ENCODE data around the gene CPVL. TPM values are rescaled to one million over a fixed set of nuclear protein-coding genes. Genes with fewer than 3 reads are reported as not detected.

CPVL gene
- total and polyA plus RNA-seq, 2 of the 8 experiments (the other 6 are each of a cell fraction or from before 2014, with no cell fraction given), result 40.0 to 55.0 TPM

DNA sequence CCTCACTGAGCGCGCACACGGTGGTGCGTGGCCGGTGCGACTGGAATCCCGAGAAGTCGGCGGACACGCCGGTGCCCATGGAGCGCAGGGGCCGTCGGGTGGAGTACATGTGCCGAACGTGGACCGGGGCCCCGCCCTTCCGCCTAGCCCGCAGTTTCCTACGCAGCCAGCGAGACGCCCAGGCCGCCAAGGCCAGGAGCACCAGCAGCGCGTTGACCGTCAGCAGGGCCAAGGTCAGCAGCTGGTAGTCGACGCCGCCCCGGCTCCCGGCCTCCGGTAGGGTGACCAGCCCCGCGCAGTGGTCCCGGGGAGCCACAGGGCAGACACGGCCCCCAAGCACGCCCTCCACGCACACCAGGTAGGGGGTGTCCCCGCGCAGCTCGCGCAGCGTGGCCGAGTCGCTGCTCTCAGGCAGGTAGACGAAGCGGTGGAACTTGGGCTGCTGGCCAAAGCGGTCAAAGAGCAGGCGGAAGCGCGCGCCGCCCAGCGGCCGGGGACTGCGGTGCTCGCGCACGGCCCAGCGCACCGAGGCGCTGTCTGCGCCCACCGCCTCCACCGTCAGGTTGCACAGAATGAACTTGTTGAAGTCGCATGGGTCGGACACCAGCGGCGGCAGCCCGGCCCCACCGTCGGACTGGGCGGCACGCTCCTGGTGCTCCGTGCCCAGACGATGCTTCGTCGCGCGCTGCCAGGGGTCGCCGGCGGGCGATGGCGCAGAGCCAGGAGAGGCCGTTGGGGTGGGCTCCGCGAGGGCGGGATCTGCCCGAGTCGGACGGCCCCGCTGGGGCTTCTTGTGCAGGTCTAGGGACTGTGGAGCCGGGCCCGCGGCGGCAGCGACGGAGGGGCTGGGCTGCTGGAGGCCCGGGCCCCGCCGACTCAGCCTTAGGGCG lies 190.4 kb downstream of the CPVL start (continued):
- TF ChIP-seq SIN3A (conservative IDR thresholded peaks at IDR 0.05 in 1 of 2, IDR thresholded peaks at IDR 0.05 in 1 of 2; ENCODE audit: low read depth in 1 of 2, low read length in 2 of 2) (peak in 1 of 2 experiments; percentile 12; a peak in 1 of 4 replicates), TBP (IDR thresholded peaks at IDR 0.05; ENCODE audit: low read depth, low read length) (no peak; the same call in 1 of the 2 replicates), POU5F1 (IDR thresholded peaks at IDR 0.05; ENCODE audit: low read depth, low read length) (no peak), ZNF274 (IDR thresholded peaks at IDR 0.05; ENCODE audit: borderline replicate concordance, extremely low read depth, low read length) (no peak), POLR2A (IDR thresholded peaks at IDR 0.05; ENCODE audit: control extremely low read depth in 1 of 2, low read depth in 2 of 2, low read length in 2 of 2) (no peak; a peak in 1 of 3 replicates), BRCA1 (IDR thresholded peaks at IDR 0.05; ENCODE audit: low read depth, low read length) (no peak), EP300 (IDR thresholded peaks at IDR 0.05; ENCODE audit: borderline replicate concordance in 1 of 2, low read depth in 2 of 2, low read length in 2 of 2) (no peak), SP1 (IDR thresholded peaks at IDR 0.05; ENCODE audit: low read depth, low read length) (no peak), GTF2F1 (IDR thresholded peaks at IDR 0.05; ENCODE audit: borderline replicate concordance, low read depth, low read length) (no peak), RAD21 (IDR thresholded peaks at IDR 0.05 in 1 of 2, conservative IDR thresholded peaks at IDR 0.05 in 1 of 2; ENCODE audit: low read depth in 2 of 2, low read length in 2 of 2) (peak; percentile 60 to 77), KDM4A (IDR thresholded peaks at IDR 0.05; ENCODE audit: low read depth, low read length, severe bottlenecking) (peak; percentile 75), HDAC2 (IDR thresholded peaks at IDR 0.05; ENCODE audit: borderline replicate concordance in 1 of 2, low read depth in 2 of 2, low read length in 2 of 2) (no peak; a peak in 1 of 4 replicates), NANOG (IDR thresholded peaks at IDR 0.05; ENCODE audit: insufficient read depth, low read depth, low read length, poor library complexity, severe bottlenecking) (no peak), SP2 (IDR thresholded peaks at IDR 0.05; ENCODE audit: low read length) (no peak), HDAC6 (IDR thresholded peaks at IDR 0.05; ENCODE audit: low read depth, low read length) (no peak), BCL11A (IDR thresholded peaks at IDR 0.05; ENCODE audit: low read depth in 2 of 2, low read length in 2 of 2) (no peak)
- TF ChIP-seq, protein P1, sequence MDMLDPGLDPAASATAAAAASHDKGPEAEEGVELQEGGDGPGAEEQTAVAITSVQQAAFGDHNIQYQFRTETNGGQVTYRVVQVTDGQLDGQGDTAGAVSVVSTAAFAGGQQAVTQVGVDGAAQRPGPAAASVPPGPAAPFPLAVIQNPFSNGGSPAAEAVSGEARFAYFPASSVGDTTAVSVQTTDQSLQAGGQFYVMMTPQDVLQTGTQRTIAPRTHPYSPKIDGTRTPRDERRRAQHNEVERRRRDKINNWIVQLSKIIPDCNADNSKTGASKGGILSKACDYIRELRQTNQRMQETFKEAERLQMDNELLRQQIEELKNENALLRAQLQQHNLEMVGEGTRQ (IDR thresholded peaks at IDR 0.05; ENCODE audit: low read length), result no peak
- TF ChIP-seq, protein P2, sequence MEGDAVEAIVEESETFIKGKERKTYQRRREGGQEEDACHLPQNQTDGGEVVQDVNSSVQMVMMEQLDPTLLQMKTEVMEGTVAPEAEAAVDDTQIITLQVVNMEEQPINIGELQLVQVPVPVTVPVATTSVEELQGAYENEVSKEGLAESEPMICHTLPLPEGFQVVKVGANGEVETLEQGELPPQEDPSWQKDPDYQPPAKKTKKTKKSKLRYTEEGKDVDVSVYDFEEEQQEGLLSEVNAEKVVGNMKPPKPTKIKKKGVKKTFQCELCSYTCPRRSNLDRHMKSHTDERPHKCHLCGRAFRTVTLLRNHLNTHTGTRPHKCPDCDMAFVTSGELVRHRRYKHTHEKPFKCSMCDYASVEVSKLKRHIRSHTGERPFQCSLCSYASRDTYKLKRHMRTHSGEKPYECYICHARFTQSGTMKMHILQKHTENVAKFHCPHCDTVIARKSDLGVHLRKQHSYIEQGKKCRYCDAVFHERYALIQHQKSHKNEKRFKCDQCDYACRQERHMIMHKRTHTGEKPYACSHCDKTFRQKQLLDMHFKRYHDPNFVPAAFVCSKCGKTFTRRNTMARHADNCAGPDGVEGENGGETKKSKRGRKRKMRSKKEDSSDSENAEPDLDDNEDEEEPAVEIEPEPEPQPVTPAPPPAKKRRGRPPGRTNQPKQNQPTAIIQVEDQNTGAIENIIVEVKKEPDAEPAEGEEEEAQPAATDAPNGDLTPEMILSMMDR (IDR thresholded peaks at IDR 0.05; ENCODE audit: control extremely low read depth in 1 of 3, insufficient read depth in 1 of 3, low read depth in 1 of 3, low read length in 3 of 3), result peak in 2 of 3 experiments; percentile 94 to 98; a peak in 3 of 4 replicates

Data from H1 (cell line).